ENCODE results near the gene NDUFS2.

- TF ChIP-seq CTCF (conservative IDR thresholded peaks at IDR 0.05; ENCODE audit: low read length) (no peak), EZH2phosphoT487 (IDR thresholded peaks at IDR 0.05; ENCODE audit: borderline replicate concordance) (no peak)
Observed at GRCh38 chr1:161176468-161177111, 25.6 kb upstream of the NDUFS2 start.
